ENCODE data around the gene PRKN. TPM values are rescaled to one million over a fixed set of nuclear protein-coding genes. Genes with fewer than 3 reads are reported as not detected.

Gene PRKN
- total RNA-seq, 1 donor from 2014 or later: 5.1 TPM

GRCh38 chr6:161401587-161402309 is 1325.8 kb downstream of the PRKN start:
- Mint-ChIP-seq H3K9me3 (ENCODE audit: unreplicated experiment) (peaks cover 4% of the 10 kb centered on the region), H3K27me3 (ENCODE audit: unreplicated experiment) (no peaks in the 10 kb centered on the region), H3K36me3 (ENCODE audit: low read depth, unreplicated experiment) (no peaks in the 10 kb centered on the region), H3K4me3 (ENCODE audit: unreplicated experiment) (no peak overlapping the region), H3K27ac (ENCODE audit: unreplicated experiment) (no peak overlapping the region), H3K4me1 (ENCODE audit: unreplicated experiment) (no peaks in the 10 kb centered on the region)
- TF ChIP-seq CTCF (IDR thresholded peaks at IDR 0.05; ENCODE audit: unreplicated experiment): no peak
- no peak for DNase-seq (ENCODE audit: low spot score)

GRCh38 chr6:161400671-161401070 is 1326.9 kb downstream of the PRKN start:
- no peaks in the 10 kb centered on the region for H3K27me3 Mint-ChIP-seq (ENCODE audit: unreplicated experiment)
- H3K4me1 Mint-ChIP-seq (ENCODE audit: unreplicated experiment): no peaks in the 10 kb centered on the region
- no peak overlapping the region for H3K27ac Mint-ChIP-seq (ENCODE audit: unreplicated experiment)
- peaks cover 4% of the 10 kb centered on the region for H3K9me3 Mint-ChIP-seq (ENCODE audit: unreplicated experiment)
- DNase-seq (ENCODE audit: low spot score): no peak
- no peak overlapping the region for H3K4me3 Mint-ChIP-seq (ENCODE audit: unreplicated experiment)
- TF ChIP-seq CTCF (IDR thresholded peaks at IDR 0.05; ENCODE audit: unreplicated experiment): no peak
- H3K36me3 Mint-ChIP-seq (ENCODE audit: low read depth, unreplicated experiment): no peaks in the 10 kb centered on the region

- DNase-seq (ENCODE audit: low spot score): no peak
- no peak for TF ChIP-seq CTCF (IDR thresholded peaks at IDR 0.05; ENCODE audit: unreplicated experiment)
- Mint-ChIP-seq H3K4me1 (ENCODE audit: unreplicated experiment) (no peaks in the 10 kb centered on the region), H3K27me3 (ENCODE audit: unreplicated experiment) (no peaks in the 10 kb centered on the region), H3K4me3 (ENCODE audit: unreplicated experiment) (no peak overlapping the region), H3K9me3 (ENCODE audit: unreplicated experiment) (peaks cover 4% of the 10 kb centered on the region), H3K36me3 (ENCODE audit: low read depth, unreplicated experiment) (no peaks in the 10 kb centered on the region), H3K27ac (ENCODE audit: unreplicated experiment) (no peak overlapping the region)
Observed at GRCh38 chr6:161396539-161396938, 1331.0 kb downstream of the PRKN start.

- no peak overlapping the region for H3K27ac Mint-ChIP-seq (ENCODE audit: unreplicated experiment)
- peaks cover 2% of the 10 kb centered on the region for H3K9me3 Mint-ChIP-seq (ENCODE audit: unreplicated experiment)
- no peak overlapping the region for H3K4me3 Mint-ChIP-seq (ENCODE audit: unreplicated experiment)
- no peaks in the 10 kb centered on the region for H3K27me3 Mint-ChIP-seq (ENCODE audit: unreplicated experiment)
- no peaks in the 10 kb centered on the region for H3K36me3 Mint-ChIP-seq (ENCODE audit: low read depth, unreplicated experiment)
- DNase-seq (ENCODE audit: low spot score): no peak
- no peak for TF ChIP-seq CTCF (IDR thresholded peaks at IDR 0.05; ENCODE audit: unreplicated experiment)
- no peaks in the 10 kb centered on the region for H3K4me1 Mint-ChIP-seq (ENCODE audit: unreplicated experiment)
Observed at GRCh38 chr6:161395716-161396231, 1331.8 kb downstream of the PRKN start.

GRCh38 chr6:161394437-161394836 is 1333.1 kb downstream of the PRKN start:
- Mint-ChIP-seq H3K9me3 (ENCODE audit: unreplicated experiment) (no peaks in the 10 kb centered on the region), H3K27ac (ENCODE audit: unreplicated experiment) (no peak overlapping the region), H3K4me3 (ENCODE audit: unreplicated experiment) (no peak overlapping the region), H3K36me3 (ENCODE audit: low read depth, unreplicated experiment) (no peaks in the 10 kb centered on the region), H3K27me3 (ENCODE audit: unreplicated experiment) (no peaks in the 10 kb centered on the region), H3K4me1 (ENCODE audit: unreplicated experiment) (no peaks in the 10 kb centered on the region)
- no peak for TF ChIP-seq CTCF (IDR thresholded peaks at IDR 0.05; ENCODE audit: unreplicated experiment)
- no peak for DNase-seq (ENCODE audit: low spot score)
